Epithelial cell of proximal tubule (primary cell): ENCODE data around the gene TMEM63A. TPM values are rescaled to one million over a fixed set of nuclear protein-coding genes. Genes with fewer than 3 reads are reported as not detected.

Experiments used
- DNase-seq: peaks from one replicate; pipeline ENCODE4 v3.0.0-alpha.2; 2011; ENCODE audit warnings: low read depth
- H3K4me3 ChIP-seq: 2 replicates; pipeline ENCODE4 v1.5.1; 2011; ENCODE audit warnings: low read depth, mild to moderate bottlenecking, low read length
- CTCF ChIP-seq: conservative IDR thresholded peaks from 2 replicates; pipeline ENCODE4 v1.5.1; 2012; ENCODE audit warnings: low read depth, mild to moderate bottlenecking, low read length
- total RNA-seq: library from RNA; depleted of rRNA; stranded (reverse); fragments of >200 nt; gene quantifications from 2 replicates; pipeline ENCODE4 v1.2.3, GENCODE V29; 2015

The TMEM63A gene
- total RNA-seq, 1 donor from 2014 or later = 19.5 TPM

GRCh38 chr1:225878282-225878681, 3.9 kb downstream of the TMEM63A start:
- no peak for TF ChIP-seq CTCF
- no peak for DNase-seq
- H3K4me3 ChIP-seq = no peak overlapping the region

DNA sequence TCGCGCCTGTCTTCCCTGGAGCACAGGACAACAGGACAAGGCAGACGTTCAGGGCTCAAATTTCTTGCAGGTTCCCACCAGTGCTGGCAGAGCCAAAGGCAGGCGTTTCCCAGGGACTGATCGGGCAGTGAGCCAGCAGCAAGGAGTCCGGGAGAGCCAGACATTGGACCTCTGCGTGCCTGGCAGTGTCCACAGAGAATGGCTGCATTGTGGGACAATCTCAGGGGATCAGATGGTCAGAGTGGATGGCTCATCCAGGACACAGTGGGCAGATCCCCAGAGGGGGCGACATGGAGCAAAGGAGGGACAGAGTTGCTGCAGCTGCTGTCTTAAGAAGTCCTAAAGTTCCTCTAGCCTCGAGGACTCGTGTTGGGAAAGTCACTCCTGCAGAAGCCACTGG, 4.6 kb downstream of the TMEM63A start:
- DNase-seq = no peak
- TF ChIP-seq CTCF = peak; percentile 62
- no peak overlapping the region for H3K4me3 ChIP-seq

DNA sequence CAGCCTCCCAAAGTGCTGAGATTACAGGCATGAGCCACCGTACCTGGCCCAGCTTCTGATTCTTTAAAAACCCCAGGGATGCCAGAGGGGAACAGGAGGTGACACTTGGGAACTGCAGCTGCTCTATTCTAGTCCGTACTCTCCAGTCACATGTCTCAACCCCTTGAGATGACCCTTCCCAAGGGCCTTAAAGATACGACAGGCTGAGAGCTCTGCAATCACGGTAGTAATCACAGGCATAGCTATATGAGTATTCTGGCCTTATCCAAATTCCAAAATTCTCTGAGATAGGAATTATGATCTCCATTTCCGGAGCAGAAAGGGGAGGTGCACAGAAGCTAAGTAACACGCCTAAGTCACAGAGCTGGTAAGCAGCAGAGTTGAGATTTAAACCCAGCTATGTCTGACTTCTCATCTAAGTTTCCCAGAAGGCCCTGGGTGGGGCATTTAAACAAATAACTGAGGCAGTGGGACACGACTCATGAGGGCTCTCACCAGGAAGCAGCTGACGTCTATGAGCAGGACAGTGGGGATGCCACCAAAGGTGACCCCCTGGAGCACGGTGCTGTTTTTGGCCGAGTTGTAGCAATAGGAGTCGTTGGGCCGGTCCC, 5.2 kb downstream of the TMEM63A start:
- DNase-seq = no peak
- no peak for TF ChIP-seq CTCF
- H3K4me3 ChIP-seq = no peak overlapping the region

DNA sequence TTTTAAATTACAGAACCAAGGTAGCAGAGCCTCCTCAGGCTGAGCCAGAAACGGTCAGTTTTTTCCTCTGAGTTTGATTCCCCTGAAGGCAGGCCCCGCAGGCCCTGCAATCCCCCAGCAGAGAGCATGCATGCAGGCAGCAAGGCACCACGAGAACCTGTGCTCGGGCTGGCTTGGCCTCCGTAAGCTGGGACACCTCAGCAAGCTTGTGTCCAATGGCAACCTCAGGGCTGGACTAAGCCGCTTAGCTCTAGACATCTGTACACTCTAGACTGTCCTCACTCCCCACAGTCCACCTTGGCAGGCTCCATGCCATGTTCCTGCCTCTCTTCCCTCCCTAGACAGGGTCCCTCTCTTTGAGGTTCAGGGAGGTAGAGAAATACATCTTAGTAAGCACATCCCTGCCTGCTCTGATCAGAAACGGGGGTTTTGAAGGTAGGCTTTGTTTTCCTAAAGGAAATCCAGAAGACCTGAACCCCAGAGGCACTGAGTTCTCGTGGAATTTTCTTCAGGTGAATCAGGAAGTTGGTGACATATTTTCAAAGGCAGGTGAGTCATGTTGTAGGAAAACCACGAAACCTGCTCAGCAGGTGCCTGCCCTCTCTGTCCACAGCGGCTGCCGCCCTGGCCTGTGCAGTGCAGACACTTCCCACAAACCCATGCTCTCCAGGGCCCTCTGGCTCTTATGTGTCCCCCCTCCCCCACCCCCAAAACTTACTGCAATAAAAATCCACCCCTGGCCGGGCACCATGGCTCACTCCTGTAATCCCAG, 7.0 kb downstream of the TMEM63A start:
- DNase-seq = no peak
- H3K4me3 ChIP-seq = no peak overlapping the region
- no peak for TF ChIP-seq CTCF

GRCh38 chr1:225874431-225874830, 7.7 kb downstream of the TMEM63A start:
- H3K4me3 ChIP-seq = no peak overlapping the region
- no peak for DNase-seq
- TF ChIP-seq CTCF = no peak

GRCh38 chr1:225873281-225873850, 8.8 kb downstream of the TMEM63A start:
- TF ChIP-seq CTCF = no peak
- DNase-seq = no peak
- no peak overlapping the region for H3K4me3 ChIP-seq
